ACC112 (cell line): ENCODE data around the gene LHFPL3.

Source experiments
- H2AFZ ChIP-seq: fragments of 200-600 bp; sonication (generic); one replicate; pipeline ENCODE4 v1.6.0; 2017; ENCODE audit warnings: antibody characterized with exemption, low read length; ENCODE audit not compliant: unreplicated experiment
- H3K27ac ChIP-seq: fragments of 200-600 bp; sonication (generic); 2 replicates; pipeline ENCODE4 v1.5.1; 2014; ENCODE audit warnings: low read depth, mild to moderate bottlenecking, antibody characterized with exemption, low read length, moderate library complexity
- H3K27me3 ChIP-seq: fragments of 200-600 bp; sonication (generic); 2 replicates; pipeline ENCODE4 v1.6.1; 2014; ENCODE audit warnings: mild to moderate bottlenecking, antibody characterized with exemption, low read length, moderate library complexity, mixed read lengths; ENCODE audit not compliant: insufficient read depth
- H3K36me3 ChIP-seq: fragments of 200-600 bp; sonication (generic); 2 replicates; pipeline ENCODE4 v1.6.1; 2016; ENCODE audit warnings: mild to moderate bottlenecking, antibody characterized with exemption, low read length, moderate library complexity, mixed read lengths; ENCODE audit not compliant: insufficient read depth
- H3K4me1 ChIP-seq: fragments of 200-600 bp; sonication (generic); one replicate; pipeline ENCODE4 v1.6.1; 2016; ENCODE audit warnings: low read length, mixed read lengths; ENCODE audit not compliant: insufficient read depth, unreplicated experiment, control insufficient read depth
- H3K4me3 ChIP-seq: fragments of 200-600 bp; sonication (generic); 2 replicates; pipeline ENCODE4 v1.5.1; 2014; ENCODE audit warnings: mild to moderate bottlenecking, low read depth, low read length
- H3K79me2 ChIP-seq: fragments of 200-600 bp; sonication (generic); one replicate; pipeline ENCODE4 v1.6.0; 2016; ENCODE audit warnings: low read length; ENCODE audit not compliant: control insufficient read depth, unreplicated experiment, insufficient read depth

The LHFPL3 gene

DNA sequence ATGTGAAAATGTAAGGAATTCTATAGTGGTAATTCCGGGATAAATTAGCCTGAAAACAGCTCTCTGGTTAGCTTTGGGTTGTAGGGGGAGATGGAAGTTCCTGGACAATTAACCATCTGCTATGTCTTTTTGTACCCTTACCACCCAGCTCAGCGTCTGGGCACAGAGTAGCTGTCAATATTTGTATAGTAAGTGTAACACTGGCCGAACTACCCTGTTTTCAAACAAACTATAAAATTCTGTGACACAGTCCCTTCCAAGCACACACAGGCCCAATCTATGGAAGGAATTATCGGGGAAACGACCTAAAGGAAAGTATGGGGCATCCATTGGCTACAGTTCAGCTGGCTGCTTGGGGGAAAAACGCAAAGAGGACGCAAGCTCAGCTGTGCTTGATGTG lies 869 bp upstream of the LHFPL3 start:
- H3K27ac ChIP-seq: no peak overlapping the region
- H2AFZ ChIP-seq: no peak overlapping the region
- no peaks in the 10 kb centered on the region for H3K4me1 ChIP-seq
- H3K4me3 ChIP-seq: no peak overlapping the region
- peaks cover 67% of the 10 kb centered on the region for H3K27me3 ChIP-seq
- no peaks in the 10 kb centered on the region for H3K79me2 ChIP-seq
- H3K36me3 ChIP-seq: no peaks in the 10 kb centered on the region

DNA sequence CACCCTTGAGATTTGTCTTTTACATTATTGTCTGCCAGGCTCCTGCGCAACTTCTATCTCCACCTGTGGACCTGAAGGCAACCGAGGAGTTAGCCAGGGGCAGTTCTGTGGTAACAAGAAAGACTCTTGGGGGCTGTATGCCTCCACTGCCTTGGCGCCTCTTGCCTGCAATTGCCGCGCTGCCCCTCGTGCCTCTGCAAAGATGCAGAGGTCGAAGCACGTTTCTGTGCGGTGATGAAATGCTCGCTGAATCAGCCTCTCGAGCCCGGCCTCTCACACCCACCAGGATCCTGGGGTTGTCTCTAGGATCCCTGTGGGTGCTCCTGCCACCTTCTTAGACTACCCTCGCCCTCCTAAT lies 486 bp upstream of the LHFPL3 start:
- Histone ChIP-seq H3K36me3 (no peaks in the 10 kb centered on the region), H3K4me3 (peak overlapping the region; percentile 60; the same call in 1 of the 2 replicates), H2AFZ (no peak overlapping the region), H3K27me3 (peaks cover 69% of the 10 kb centered on the region), H3K4me1 (no peaks in the 10 kb centered on the region), H3K27ac (no peak overlapping the region), H3K79me2 (no peaks in the 10 kb centered on the region)

DNA sequence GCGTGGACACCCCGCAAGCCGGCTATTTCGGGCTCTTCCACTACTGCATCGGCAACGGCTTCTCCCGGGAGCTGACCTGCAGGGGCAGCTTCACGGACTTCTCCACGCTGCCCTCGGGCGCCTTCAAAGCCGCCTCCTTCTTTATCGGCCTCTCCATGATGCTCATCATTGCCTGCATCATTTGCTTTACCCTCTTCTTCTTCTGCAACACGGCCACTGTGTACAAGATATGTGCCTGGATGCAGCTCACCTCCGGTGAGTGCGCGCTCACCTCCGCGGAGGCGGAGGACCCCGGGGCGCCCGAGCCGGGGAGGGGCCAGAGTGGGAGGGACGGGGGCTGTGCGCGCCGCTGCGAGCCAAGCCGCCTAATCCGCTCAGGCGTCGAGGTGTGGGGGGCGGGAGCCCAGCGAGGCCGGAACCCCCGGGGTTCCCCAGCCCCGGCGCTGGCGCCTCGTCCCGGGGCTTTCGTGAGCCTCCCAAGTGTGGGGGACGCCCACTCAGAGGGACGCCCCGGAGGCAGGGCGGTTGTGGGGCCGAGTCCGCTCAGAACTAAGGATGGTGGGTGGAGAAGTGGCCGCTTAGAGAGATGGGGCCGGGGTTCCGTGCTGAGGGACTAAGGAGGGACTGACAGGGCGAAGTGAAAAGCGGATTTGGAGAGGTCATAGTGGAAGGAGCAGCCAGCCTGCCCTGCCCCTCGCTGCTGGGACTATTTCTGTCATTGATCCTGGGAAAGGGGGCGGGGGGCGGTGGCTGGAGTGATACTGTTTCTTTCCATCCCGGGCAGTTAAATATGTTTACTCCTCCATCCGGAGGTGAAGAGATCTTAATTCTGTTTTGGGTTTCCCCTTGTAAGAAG lies 795 bp downstream of the LHFPL3 start:
- Histone ChIP-seq H2AFZ (no peak overlapping the region), H3K4me1 (no peaks in the 10 kb centered on the region), H3K4me3 (peak overlapping the region; percentile 60), H3K27me3 (peaks cover 79% of the 10 kb centered on the region), H3K79me2 (no peaks in the 10 kb centered on the region), H3K27ac (no peak overlapping the region), H3K36me3 (no peaks in the 10 kb centered on the region)

DNA sequence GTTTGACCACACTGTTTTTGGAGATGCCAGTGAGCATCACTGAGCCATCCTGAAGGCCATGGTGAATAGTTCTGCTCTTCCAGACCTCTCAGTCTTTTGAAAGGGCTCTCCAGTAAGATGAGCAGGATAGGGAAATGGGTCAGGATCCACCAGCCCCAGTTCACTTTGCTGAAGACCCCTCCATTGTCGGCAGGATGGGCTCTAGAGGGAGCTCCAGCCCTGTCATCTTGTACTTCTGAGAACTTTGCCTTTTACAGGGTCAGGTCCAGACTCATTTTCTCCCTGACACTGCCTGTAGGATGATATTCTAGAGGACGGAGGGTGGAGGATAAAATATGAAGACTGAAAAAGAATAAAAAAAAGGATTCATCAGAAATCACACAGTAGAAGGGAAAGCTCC lies 13.1 kb downstream of the LHFPL3 start:
- peaks cover 22% of the 10 kb centered on the region for H3K27me3 ChIP-seq
- no peaks in the 10 kb centered on the region for H3K36me3 ChIP-seq
- H3K4me1 ChIP-seq: no peaks in the 10 kb centered on the region
- no peak overlapping the region for H2AFZ ChIP-seq
- no peak overlapping the region for H3K4me3 ChIP-seq
- H3K79me2 ChIP-seq: no peaks in the 10 kb centered on the region
- H3K27ac ChIP-seq: no peak overlapping the region

DNA sequence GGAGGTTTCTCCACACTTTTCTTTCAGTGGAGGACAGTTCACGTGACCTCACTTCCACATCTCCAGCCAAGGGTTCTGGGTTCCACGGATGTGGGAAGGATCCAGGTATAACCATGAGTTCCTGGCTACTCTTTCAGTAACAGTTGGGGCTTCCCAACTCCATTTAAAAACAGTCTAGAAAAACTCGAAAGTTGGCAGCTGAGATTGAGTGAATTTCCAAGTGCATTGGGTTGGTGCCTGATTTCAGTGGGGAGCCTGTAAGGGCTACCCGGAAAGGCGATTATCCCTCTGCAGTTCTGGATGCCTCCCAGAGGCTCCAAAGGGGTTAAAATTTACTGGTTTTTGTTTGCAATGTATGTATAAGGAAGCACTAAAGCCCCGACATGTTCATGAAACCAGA lies 24.3 kb downstream of the LHFPL3 start:
- Histone ChIP-seq H3K27me3 (peaks cover 18% of the 10 kb centered on the region), H3K79me2 (no peaks in the 10 kb centered on the region), H3K36me3 (no peaks in the 10 kb centered on the region), H3K27ac (no peak overlapping the region), H2AFZ (no peak overlapping the region), H3K4me1 (no peaks in the 10 kb centered on the region), H3K4me3 (no peak overlapping the region)

DNA sequence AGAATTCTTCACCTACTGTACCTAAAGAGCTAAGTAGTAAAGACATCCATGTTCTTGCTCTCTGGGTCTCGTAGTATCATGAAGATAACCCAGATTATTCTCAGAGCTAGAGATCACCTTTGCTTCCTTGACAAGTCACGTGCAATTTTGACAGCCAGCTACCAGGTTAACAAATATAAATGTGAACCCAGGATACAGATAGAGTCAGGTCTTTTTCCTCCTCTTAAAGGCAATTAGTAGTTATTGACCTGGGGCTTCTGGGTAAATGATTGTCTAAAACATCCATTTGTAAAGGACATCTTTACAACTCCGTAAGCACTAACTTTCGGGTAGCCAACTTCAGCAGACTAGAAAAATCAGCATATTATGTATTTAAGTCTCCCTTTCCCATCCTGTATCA lies 28.8 kb downstream of the LHFPL3 start:
- H3K4me3 ChIP-seq: no peak overlapping the region
- no peaks in the 10 kb centered on the region for H3K4me1 ChIP-seq
- no peaks in the 10 kb centered on the region for H3K36me3 ChIP-seq
- no peaks in the 10 kb centered on the region for H3K79me2 ChIP-seq
- H3K27ac ChIP-seq: no peak overlapping the region
- peaks cover 10% of the 10 kb centered on the region for H3K27me3 ChIP-seq
- H2AFZ ChIP-seq: no peak overlapping the region

DNA sequence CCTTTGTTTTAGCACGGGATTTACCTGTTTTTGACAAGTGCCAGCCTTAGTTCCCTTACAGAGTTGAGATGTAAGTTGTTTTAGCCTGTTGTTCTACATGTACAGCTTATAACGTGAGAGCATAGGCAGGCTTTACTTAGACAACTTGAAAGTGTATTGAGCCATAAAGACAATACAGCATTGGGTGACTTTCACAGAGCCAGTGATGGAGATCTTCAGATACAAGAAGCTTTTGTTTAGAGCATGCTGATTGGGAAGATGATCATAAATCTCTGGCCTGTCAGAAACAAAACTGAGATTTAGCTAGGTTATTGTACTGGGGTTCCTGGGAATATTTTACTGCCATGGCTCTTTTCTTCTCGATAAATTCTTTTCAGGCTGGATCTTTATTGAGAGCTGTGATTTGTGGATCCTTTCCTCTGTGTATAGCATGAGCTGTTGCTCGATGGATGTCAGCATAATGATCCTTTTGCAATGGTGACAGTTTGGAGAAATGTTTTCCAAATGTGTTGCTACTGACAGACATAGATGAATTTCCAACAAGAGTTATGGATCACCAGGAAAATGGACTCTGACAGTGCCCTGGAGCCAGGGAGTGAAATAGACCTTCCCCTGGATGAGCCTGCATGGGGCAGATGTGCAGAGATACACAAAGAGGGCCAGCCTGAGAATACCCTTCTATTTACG lies 30.2 kb downstream of the LHFPL3 start:
- Histone ChIP-seq H3K4me3 (no peak overlapping the region), H3K27ac (no peak overlapping the region), H3K27me3 (peaks cover 3% of the 10 kb centered on the region; the same call in 1 of the 2 replicates), H3K36me3 (no peaks in the 10 kb centered on the region), H3K4me1 (no peaks in the 10 kb centered on the region), H2AFZ (no peak overlapping the region), H3K79me2 (no peaks in the 10 kb centered on the region)

DNA sequence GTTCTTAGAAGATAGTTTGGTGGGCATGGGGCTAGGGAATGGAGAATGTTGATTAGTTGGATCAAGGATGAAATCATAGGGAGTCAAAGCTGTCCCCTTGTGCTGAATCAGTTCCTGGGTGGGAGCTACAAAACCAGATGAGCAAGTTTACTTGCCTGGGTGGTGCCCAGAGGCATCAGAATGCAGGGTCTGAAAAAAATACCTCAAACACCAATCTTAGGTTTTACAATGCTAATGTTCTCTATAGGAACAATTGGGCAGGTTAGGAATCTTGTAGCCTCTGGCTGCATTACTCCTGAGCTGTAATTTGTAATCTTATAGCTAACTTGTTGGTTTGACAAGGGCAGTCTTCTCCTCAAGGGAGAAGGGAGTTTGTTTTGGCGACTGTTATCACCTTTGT lies 34.4 kb downstream of the LHFPL3 start:
- no peaks in the 10 kb centered on the region for H3K4me1 ChIP-seq
- H3K4me3 ChIP-seq: no peak overlapping the region
- no peaks in the 10 kb centered on the region for H3K79me2 ChIP-seq
- no peak overlapping the region for H3K27ac ChIP-seq
- no peaks in the 10 kb centered on the region for H3K36me3 ChIP-seq
- peaks cover 3% of the 10 kb centered on the region; the same call in 1 of the 2 replicates for H3K27me3 ChIP-seq
- no peak overlapping the region for H2AFZ ChIP-seq

DNA sequence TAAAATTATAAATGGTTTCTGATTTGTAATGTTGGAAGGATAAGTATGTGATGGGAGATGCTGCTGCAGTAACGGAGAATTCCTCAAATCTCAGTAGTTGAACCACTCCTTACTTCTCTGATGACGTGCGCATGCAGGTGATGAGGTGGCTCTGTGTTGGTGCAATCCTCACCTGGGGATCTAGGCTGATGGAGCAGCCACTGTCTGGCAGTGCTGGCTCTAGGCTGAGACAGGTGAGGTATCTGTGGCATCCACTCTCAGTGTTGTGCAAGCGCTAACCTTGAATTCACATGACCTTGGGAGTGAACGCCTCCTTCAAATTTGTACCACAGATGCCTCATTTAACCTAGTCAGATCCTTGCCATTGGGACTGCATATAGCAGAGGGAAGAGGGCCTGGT lies 35.0 kb downstream of the LHFPL3 start:
- Histone ChIP-seq H3K4me1 (no peaks in the 10 kb centered on the region), H2AFZ (no peak overlapping the region), H3K27ac (no peak overlapping the region), H3K36me3 (no peaks in the 10 kb centered on the region), H3K4me3 (no peak overlapping the region), H3K27me3 (peaks cover 3% of the 10 kb centered on the region; the same call in 1 of the 2 replicates), H3K79me2 (no peaks in the 10 kb centered on the region)

DNA sequence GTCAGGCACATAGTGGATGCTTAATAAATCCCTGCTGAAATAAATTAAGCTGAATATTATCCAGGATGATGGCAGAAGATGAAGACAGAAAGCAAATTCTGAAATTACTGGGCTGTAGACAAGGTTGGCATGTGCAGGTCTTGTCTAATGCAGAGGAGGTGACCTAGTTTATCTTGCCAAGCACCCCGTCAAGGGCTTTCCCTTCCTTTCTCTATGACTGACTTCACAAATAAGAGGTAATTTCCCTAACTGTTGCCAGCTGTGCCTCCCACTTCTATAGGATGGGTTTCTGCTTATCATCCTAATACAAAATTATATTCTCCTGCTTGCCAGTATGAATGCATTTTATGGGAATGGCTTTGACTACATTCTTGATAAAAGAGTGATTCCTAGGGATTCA lies 38.0 kb downstream of the LHFPL3 start:
- Histone ChIP-seq H2AFZ (no peak overlapping the region), H3K4me1 (no peaks in the 10 kb centered on the region), H3K4me3 (no peak overlapping the region), H3K36me3 (no peaks in the 10 kb centered on the region), H3K27ac (no peak overlapping the region), H3K27me3 (peaks cover 3% of the 10 kb centered on the region; the same call in 1 of the 2 replicates), H3K79me2 (no peaks in the 10 kb centered on the region)

DNA sequence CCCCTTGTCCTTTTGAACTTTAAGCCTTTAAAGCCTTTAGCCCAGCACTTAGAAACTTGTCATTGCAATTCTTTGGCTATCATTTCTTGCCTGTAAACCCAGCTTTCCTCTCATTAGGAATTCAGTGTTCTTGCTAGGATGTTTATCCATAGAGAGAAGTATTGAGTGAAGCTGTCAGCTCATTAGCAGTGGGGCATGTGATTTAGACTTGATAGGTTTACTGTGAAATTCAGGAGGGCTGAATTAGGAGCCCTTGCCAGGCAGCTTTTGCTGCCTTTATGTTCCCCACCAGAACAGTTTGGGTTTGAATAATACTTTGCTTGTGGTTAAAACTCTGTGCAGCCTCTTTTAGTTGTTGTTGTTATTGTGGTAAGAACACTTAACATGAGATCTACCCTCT lies 39.5 kb downstream of the LHFPL3 start:
- Histone ChIP-seq H2AFZ (no peak overlapping the region), H3K79me2 (no peaks in the 10 kb centered on the region), H3K36me3 (no peaks in the 10 kb centered on the region), H3K4me3 (no peak overlapping the region), H3K27me3 (no peaks in the 10 kb centered on the region), H3K4me1 (no peaks in the 10 kb centered on the region), H3K27ac (no peak overlapping the region)
